BLaER1 treated with 17β-estradiol and CSF1 and Interleukin-3, amounts not matched to agents 10 nM and 100 nM (cell line): Measurements from ENCODE around the gene BLCAP.
A peak's percentile ranks its signal among the peaks of the same experiment; 100 is the strongest.
"Not testable (repeated sequence)": the region's sequence is repeated elsewhere in the genome, so short reads cannot be mapped to it uniquely, and the experiment has no call there.

Source experiments
- H3K27ac ChIP-seq, 11 experiments: shearing (Covaris generic); formaldehyde crosslinking; 2 replicates each; pipeline ENCODE4 v1.8.1; 2022
- H3K27me3 ChIP-seq, 11 experiments: shearing (Covaris generic); formaldehyde crosslinking; 2 replicates each; pipeline ENCODE4 v1.8.1; 2022
- H3K36me3 ChIP-seq, 11 experiments: shearing (Covaris generic); formaldehyde crosslinking; 2 replicates each; pipeline ENCODE4 v1.8.1; 2022
- H3K4me1 ChIP-seq, 10 experiments: shearing (Covaris generic); formaldehyde crosslinking; 2 replicates each; pipeline ENCODE4 v1.8.1; 2022
- H3K4me2 ChIP-seq, 11 experiments: shearing (Covaris generic); formaldehyde crosslinking; 2 replicates each; pipeline ENCODE4 v1.8.1; 2022
- H3K4me3 ChIP-seq, 10 experiments: shearing (Covaris generic); formaldehyde crosslinking; 2 replicates each; pipeline ENCODE4 v1.8.1; 2022
- H3K9ac ChIP-seq, 11 experiments: shearing (Covaris generic); formaldehyde crosslinking; 2 replicates each; pipeline ENCODE4 v1.8.1; 2022
- H3K9me3 ChIP-seq, 11 experiments: shearing (Covaris generic); formaldehyde crosslinking; replicated peaks in 1 of 11; 2 replicates each; pipeline ENCODE4 v1.8.1; 2022
- H4K20me1 ChIP-seq, 11 experiments: shearing (Covaris generic); formaldehyde crosslinking; 2 replicates each; pipeline ENCODE4 v1.8.1; 2022
- Cebpa-rat ChIP-seq, 11 experiments: shearing (Covaris generic); IDR thresholded peaks; 2 replicates each; pipeline ENCODE4 v1.8.1; 2022

Gene BLCAP

DNA sequence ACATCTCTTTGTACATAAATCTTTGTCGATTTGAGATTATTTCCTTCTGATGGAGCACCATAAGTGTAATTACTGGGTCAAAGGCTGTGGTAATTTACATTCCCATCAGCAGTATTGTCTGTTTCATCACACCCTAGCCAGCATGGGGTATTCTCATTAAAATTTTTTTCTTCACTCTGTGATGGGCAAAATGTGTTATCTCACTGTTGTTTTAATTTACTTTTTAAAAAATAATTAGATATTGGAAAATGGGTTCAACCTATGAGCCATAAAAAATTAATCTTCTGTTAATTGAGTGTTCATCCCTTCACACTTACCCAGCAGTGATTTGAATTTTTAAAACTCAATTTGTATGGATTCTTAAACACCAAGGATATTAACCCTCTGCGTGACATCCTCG, 50.6 kb downstream of the BLCAP start:
- no peaks in the 10 kb centered on the region for H4K20me1 ChIP-seq
- H3K4me1 ChIP-seq: peaks cover 0 to 13% (median 11%) of the 10 kb centered on the region in 10 experiments; a peak in 14 of 20 replicates
- no peak overlapping the region for H3K9ac ChIP-seq
- no peak for TF ChIP-seq Cebpa-rat (IDR thresholded peaks at IDR 0.05)
- H3K4me3 ChIP-seq: no peak overlapping the region
- H3K4me2 ChIP-seq: no peak overlapping the region
- H3K36me3 ChIP-seq: no peaks in the 10 kb centered on the region
- no peak overlapping the region for H3K27ac ChIP-seq
- H3K27me3 ChIP-seq: no peaks in the 10 kb centered on the region
- peaks cover 8 to 14% (median 12%) of the 10 kb centered on the region in 11 experiments; a peak in 21 of 22 replicates for H3K9me3 ChIP-seq

DNA sequence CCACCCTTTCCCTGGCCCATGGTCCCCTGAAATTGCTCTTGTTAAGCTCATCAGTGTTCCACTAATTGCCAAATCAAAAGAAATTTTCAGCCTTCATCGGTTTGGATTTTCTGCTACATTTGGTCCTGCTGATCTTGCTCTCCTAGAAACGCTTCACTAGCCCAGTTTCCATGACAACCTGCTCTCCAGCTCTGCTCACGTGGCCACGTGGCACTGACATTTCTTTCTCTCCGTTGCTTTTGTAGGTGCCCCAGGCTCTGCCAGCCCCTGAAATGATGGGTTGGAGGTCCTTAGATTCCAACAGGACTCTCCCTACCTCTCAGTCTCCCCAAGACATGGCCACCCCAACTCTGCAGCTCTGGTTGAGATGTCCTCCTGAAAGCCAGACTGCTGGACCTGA, 52.4 kb downstream of the BLCAP start:
- peak overlapping the region in 9 of 11 experiments; percentile 3 to 58 (median 27); a peak in 12 of 22 replicates for H3K4me2 ChIP-seq
- TF ChIP-seq Cebpa-rat (IDR thresholded peaks at IDR 0.05): no peak
- no peaks in the 10 kb centered on the region for H4K20me1 ChIP-seq
- no peaks in the 10 kb centered on the region for H3K9me3 ChIP-seq
- no peaks in the 10 kb centered on the region for H3K36me3 ChIP-seq
- no peak overlapping the region for H3K4me3 ChIP-seq
- no peaks in the 10 kb centered on the region for H3K27me3 ChIP-seq
- H3K27ac ChIP-seq: no peak overlapping the region
- no peak overlapping the region for H3K9ac ChIP-seq
- H3K4me1 ChIP-seq: peaks cover 0 to 13% (median 11%) of the 10 kb centered on the region in 10 experiments; a peak in 14 of 20 replicates

DNA sequence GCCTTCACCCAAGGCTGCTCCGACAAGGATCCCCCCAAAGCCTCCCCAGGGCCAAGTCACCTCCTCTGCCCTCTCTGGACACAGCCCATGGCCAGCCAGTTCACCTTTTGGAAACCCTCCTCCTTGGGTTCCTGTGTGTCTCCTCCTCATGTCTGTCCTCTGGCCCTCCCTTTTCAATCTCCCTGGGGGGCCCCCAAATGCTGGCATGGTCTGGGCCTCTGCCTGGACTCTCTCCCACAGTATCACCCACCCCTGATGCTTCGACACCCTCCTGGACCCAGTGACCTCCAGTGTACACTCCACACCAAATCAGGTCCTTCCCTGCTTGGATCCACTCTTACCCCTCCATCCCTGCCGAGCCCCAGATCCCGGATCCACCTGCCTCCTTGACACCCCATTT, 53.3 kb downstream of the BLCAP start:
- no peak for TF ChIP-seq Cebpa-rat (IDR thresholded peaks at IDR 0.05)
- Histone ChIP-seq H3K27me3 (no peaks in the 10 kb centered on the region), H3K27ac (no peak overlapping the region), H3K9ac (no peak overlapping the region), H3K4me1 (peaks cover 0 to 18% (median 15%) of the 10 kb centered on the region in 10 experiments; a peak in 18 of 20 replicates), H3K36me3 (no peaks in the 10 kb centered on the region), H4K20me1 (no peaks in the 10 kb centered on the region), H3K4me3 (no peak overlapping the region), H3K4me2 (peak overlapping the region in 5 of 11 experiments; percentile 7 to 58 (median 49); a peak in 7 of 22 replicates), H3K9me3 (no peaks in the 10 kb centered on the region)

DNA sequence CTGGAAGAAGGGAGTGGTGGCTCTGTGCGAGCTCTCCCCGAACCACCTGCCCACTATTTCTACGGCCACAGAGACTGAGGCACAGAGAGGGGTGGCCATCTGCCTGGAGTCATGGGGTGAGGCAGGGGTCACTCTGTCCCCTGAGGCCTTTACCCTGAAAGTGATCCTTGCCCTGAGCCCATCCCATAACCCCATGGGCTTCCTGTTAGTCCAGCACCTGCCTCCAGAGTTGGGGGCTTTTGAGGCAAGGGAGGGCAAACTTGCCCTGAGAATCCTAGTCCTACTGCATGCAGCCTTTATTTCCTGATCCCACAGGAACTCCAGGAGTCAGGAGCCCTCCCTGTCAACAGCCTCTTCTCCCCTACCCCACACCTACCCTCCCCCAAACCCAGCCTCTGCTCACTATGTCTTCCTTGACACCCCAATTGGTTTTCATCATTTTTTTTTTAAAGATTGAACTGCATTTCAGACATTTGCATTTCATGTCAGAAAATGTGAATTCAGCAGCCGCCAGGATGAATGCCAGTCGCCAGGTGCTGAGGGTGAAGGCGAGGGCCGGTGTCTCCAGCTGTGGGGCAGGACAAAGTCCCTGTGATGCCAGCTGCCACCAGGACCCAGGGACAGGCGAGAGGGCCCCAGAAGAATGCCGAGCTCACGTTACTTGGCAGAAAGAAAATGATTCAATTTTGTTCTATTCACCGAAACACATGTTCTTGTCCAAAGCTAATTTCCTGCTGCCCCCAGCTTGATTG, 54.3 kb downstream of the BLCAP start:
- Histone ChIP-seq H4K20me1 (no peaks in the 10 kb centered on the region; a peak in 1 of 22 replicates), H3K4me3 (no peak overlapping the region), H3K9me3 (no peaks in the 10 kb centered on the region), H3K36me3 (no peaks in the 10 kb centered on the region), H3K27ac (no peak overlapping the region), H3K4me1 (peaks cover 5 to 28% (median 24%) of the 10 kb centered on the region in 10 experiments; a peak in 18 of 20 replicates), H3K9ac (no peak overlapping the region), H3K4me2 (no peak overlapping the region), H3K27me3 (no peaks in the 10 kb centered on the region)
- TF ChIP-seq Cebpa-rat (IDR thresholded peaks at IDR 0.05): no peak

DNA sequence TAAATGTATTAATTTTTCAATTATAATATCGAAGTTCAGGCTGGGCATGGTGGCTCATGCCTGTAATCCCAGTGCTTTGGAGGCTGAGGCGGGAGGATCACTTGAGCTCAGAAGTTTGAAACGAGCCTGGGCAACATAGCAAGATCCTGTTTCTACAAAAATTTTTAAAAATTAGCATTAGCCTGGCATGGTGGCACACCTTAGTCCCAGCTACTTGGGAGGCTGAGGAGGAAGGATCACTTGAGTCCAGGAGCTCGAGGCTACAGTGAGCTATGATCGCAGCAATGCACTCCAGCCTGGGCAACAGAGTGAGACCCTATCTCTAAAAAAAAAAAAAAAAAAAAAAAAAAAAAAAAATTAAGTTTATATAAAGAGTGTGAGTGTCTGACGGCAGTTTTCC, 55.2 kb downstream of the BLCAP start:
- not testable (repeated sequence) for H3K4me2 ChIP-seq, H3K36me3 ChIP-seq, H3K9me3 ChIP-seq, H3K27me3 ChIP-seq, H3K9ac ChIP-seq, H3K4me3 ChIP-seq, H3K27ac ChIP-seq, H4K20me1 ChIP-seq
- peaks cover 5 to 28% (median 24%) of the 10 kb centered on the region in 10 experiments; a peak in 18 of 20 replicates for H3K4me1 ChIP-seq

DNA sequence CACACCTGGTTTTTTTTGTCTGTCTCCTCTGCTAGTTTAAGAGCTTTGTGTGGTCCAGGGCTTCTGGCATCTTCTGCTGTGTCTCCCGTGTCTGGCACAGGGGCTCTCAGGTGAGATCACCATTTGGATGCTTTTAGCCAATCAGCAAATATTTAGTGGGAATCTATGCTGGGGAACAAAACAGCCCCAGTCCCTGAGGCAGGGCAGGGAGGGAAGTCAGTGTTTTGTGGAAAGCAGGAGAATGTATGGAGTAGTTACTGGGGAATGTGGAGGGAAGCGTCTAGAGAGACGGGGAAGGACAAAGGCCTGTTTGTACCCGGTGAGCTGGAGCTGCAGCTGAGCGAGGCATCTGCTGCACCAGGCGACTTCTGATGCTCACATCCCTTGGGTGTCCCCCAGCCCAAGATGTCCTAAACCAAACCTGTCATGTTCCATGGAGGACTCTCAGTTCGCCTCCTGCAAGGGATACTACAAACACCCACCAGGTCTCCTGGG, 55.9 kb downstream of the BLCAP start:
- TF ChIP-seq Cebpa-rat (IDR thresholded peaks at IDR 0.05): no peak
- Histone ChIP-seq H3K4me2 (no peak overlapping the region), H3K4me3 (no peak overlapping the region), H3K27ac (no peak overlapping the region), H3K4me1 (peaks cover 5 to 28% (median 24%) of the 10 kb centered on the region in 10 experiments; a peak in 18 of 20 replicates), H3K9me3 (no peaks in the 10 kb centered on the region), H4K20me1 (no peaks in the 10 kb centered on the region; a peak in 1 of 22 replicates), H3K9ac (no peak overlapping the region), H3K36me3 (no peaks in the 10 kb centered on the region), H3K27me3 (no peaks in the 10 kb centered on the region)

DNA sequence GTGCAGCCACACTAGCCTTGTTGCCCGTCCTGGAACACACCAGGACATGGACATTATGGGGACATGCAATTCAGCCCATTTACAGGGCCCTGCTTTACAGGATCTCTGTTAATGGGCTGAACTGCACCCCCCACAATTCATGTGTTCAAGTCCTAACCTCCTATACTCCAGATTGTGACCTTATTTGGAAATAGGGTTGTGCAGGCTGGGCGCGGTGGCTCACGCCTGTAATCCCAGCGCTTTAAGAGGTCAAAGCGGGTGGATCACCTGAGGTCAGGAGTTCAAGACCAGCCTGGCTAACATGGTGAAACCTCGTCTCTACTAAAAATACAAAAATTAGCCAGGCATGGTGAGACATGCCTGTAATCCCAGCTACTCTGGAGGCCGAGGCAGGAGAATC, 57.5 kb downstream of the BLCAP start:
- not testable (repeated sequence) for H4K20me1 ChIP-seq, H3K9ac ChIP-seq, H3K4me3 ChIP-seq, H3K27ac ChIP-seq, H3K36me3 ChIP-seq, H3K27me3 ChIP-seq, H3K9me3 ChIP-seq
- H3K4me1 ChIP-seq: peaks cover 5 to 24% (median 20%) of the 10 kb centered on the region in 10 experiments; a peak in 18 of 20 replicates
- 0 out of 22 replicates have a peak overlapping the region, but pooled peaks of 1 of the 11 experiments have one; percentile 68 for H3K4me2 ChIP-seq

DNA sequence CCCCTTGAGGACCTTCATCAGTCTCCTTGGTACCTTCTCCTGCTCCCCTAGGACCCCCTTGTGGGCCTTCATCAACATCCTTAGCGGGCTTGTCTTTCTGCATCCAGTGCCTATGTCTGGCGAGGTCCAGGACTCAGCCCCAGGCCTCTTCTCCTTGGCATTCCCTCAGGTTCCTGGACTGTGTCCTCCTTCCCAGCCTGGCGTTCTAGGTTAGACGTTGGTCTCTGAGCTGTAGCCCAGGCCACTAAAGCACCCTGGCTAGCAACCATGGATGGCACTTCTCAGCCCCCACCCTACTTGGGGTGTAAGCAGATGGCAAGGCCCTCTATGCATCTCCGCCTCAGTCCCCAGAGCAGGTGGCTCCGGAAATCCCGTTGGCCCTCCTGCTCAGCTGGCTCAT, 58.1 kb downstream of the BLCAP start:
- Histone ChIP-seq H3K4me3 (no peak overlapping the region), H3K4me1 (peaks cover 5 to 17% (median 13%) of the 10 kb centered on the region in 10 experiments; a peak in 18 of 20 replicates), H3K36me3 (no peaks in the 10 kb centered on the region), H3K9ac (no peak overlapping the region), H3K9me3 (no peaks in the 10 kb centered on the region), H3K4me2 (peak overlapping the region; percentile 20 to 81 (median 68); a peak in 21 of 22 replicates), H3K27ac (peak overlapping the region in 2 of 11 experiments; percentile 7 to 29; a peak in 1 of 22 replicates), H4K20me1 (no peaks in the 10 kb centered on the region; a peak in 1 of 22 replicates), H3K27me3 (no peaks in the 10 kb centered on the region)
- TF ChIP-seq Cebpa-rat (IDR thresholded peaks at IDR 0.05): no peak

DNA sequence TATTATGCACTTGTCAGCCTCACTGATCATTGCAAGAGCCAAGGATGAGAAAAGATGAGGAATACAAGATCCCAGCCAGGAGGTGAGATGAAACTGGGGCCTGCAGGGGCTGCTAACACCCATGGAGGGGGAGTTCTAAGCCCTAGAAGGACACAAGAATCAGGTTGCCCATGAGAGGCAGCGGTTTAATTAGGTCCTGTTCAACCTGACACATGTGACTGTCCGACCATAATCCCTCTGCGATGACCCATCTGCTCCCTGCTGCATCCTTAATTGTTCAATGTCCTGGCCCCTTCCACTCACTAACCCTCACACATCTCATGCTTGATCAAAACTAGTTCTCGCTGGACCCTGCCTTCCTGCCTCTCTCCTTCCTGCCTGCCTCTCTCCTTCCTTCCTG, 58.8 kb downstream of the BLCAP start:
- H3K27me3 ChIP-seq: no peaks in the 10 kb centered on the region
- H3K27ac ChIP-seq: no peak overlapping the region
- peak overlapping the region; percentile 20 to 81 (median 68); a peak in 21 of 22 replicates for H3K4me2 ChIP-seq

More for the DNA sequence above, 58.8 kb downstream of the BLCAP start:
- H3K36me3 ChIP-seq: no peaks in the 10 kb centered on the region
- H3K4me3 ChIP-seq: no peak overlapping the region
- H4K20me1 ChIP-seq: no peaks in the 10 kb centered on the region; a peak in 1 of 22 replicates
- TF ChIP-seq Cebpa-rat (IDR thresholded peaks at IDR 0.05): no peak
- no peaks in the 10 kb centered on the region for H3K9me3 ChIP-seq
- peaks cover 5 to 15% (median 12%) of the 10 kb centered on the region in 10 experiments; a peak in 18 of 20 replicates for H3K4me1 ChIP-seq
- H3K9ac ChIP-seq: no peak overlapping the region
